ENCODE data around the gene BTD.

Gene BTD

DNA sequence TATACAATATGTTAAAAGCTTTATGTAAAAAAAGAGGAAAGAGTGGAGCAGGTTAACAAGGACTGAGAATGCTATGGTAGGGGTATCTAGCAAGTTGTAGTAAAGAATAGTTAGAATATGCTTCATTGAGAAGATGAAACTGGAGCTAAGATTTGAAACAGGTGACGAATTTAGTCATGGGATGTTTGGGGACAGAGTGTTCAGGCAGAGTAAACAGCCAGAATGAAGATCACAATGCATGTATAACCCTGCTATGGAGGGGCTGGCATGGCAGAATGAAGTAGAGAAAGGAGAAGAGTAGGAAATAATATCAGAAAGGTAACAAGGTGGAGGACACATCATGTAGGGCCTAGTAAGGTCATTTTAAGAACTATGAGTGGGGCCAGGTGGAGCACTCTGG, 72.0 kb downstream of the BTD start:
- no peak for DNase-seq

- no peak for DNase-seq
Measured at GRCh38 chr3:15676259-15676658, 74.7 kb downstream of the BTD start.

GRCh38 chr3:15679306-15679705, 77.8 kb downstream of the BTD start:
- no peak for DNase-seq

DNA sequence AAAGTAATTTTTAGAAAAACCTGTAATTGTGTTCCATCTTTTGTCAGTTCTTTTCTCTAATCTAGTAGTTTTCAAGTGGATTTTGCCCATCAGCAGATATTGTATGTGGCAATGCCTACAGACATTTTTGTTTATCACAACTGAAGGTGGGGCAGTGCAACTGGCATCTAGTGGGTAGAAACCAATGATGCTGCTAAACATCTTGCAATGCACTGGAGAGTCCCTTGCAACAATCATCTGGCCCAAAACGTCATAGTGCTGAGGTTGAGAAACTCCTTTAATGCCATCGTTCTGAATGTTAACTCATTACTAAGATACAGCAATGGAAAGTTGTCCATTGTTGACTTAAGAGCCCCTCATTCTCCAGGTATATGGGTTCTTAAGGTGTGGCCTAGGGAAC, 80.1 kb downstream of the BTD start:
- DNase-seq: no peak

GRCh38 chr3:15682561-15683185, 81.1 kb downstream of the BTD start:
- no peak for DNase-seq

DNA sequence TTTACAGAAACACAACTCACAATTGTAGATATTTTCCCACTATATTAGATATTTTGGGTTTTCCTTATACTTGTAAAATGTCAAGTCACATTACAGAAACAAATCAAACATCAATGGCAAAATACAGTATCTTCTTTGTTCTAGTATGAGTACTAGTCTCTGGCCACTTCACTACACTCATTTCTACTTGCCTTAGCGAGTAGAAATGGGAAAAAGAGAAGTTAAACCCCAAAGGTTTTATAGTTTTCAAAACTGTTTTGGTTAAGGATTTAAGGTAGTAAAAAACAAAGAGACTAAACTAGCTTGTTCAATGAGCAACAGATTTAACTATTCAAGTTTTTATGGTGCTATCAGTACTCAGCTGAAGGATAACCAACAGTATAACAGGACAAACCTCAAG, 81.7 kb downstream of the BTD start:
- no peak for DNase-seq

DNA sequence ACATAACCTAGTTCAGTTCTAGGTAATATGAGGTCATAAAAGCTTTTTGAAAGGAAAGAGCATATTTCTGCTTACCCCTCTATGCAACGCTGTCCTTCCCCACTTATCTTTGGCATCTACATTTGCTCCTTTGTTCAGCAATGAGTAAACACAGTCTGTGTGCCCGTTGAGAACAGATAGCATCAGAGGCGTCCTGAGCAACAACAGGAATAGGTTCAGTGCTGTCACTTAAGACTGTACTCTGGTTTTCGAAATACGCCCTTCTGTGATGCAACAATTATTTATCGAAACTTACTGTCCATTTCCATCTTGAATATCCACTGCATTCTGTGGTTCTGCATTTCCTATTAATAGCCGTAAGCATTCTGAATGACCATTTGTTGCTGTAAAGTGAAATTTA, 84.4 kb downstream of the BTD start:
- no peak for DNase-seq

- no peak for DNase-seq
Measured at GRCh38 chr3:15690230-15690629, 88.7 kb downstream of the BTD start.

GRCh38 chr3:15690748-15691147, 89.2 kb downstream of the BTD start:
- no peak for DNase-seq

DNA sequence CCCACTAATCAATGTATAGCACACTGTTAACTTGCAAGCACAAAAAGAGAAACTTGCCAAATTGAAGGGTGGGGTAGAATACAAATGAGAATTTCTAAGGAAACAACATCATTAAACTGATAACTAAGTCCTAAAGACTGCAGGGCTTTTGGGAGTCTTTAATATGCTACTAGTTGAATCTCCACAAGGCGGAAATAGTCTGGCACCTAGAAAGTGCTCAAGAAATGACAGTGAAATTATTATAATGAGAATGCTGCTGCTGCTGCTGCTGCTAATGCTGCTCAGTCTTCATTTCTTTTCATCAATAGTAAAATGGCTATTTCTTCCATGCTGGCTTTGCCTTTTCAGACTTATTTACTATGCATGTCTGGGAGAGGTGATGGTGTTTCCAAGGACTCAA, 91.8 kb downstream of the BTD start:
- DNase-seq: no peak

GRCh38 chr3:15694628-15695027, 93.1 kb downstream of the BTD start:
- no peak for DNase-seq

All from CD4-positive, alpha-beta T cell treated with Interleukin-17A for 1 hour (primary cell).